ENCODE measurements around the gene SLC40A1. TPM values are rescaled to one million over a fixed set of nuclear protein-coding genes. Genes with fewer than 3 reads are reported as not detected.

SLC40A1 gene
- total RNA-seq, 2 experiments from 2014 or later: 7.4 to 8.2 TPM

GRCh38 chr2:189521699-189522434 is 58.7 kb downstream of the SLC40A1 start:
- H3K9me3 Mint-ChIP-seq: no peaks in the 10 kb centered on the region
- POLR2A ChIA-PET: no interaction called here
- CTCF ChIA-PET: no interaction called here

GRCh38 chr2:189519631-189520387 is 60.8 kb downstream of the SLC40A1 start:
- ChIA-PET CTCF (no interaction called here), POLR2A (no interaction called here)
- Histone ChIP-seq H3K36me3 (ENCODE audit: insufficient read depth, low read length) (no peaks in the 10 kb centered on the region), H3K9me3 (ENCODE audit: control insufficient read depth in 1 of 2, insufficient read depth in 1 of 2, low read length in 2 of 2) (no peaks in the 10 kb centered on the region), H3K4me3 (ENCODE audit: low read length) (no peak overlapping the region), H3K27me3 (ENCODE audit: control insufficient read depth in 1 of 2, insufficient read depth in 2 of 2, low read length in 2 of 2) (no peaks in the 10 kb centered on the region), H3K27ac (ENCODE audit: low read depth in 1 of 2, low read length in 2 of 2) (no peak overlapping the region), H3K4me1 (ENCODE audit: insufficient read depth, low read length) (no peaks in the 10 kb centered on the region)
- TF ChIP-seq CTCF (IDR thresholded peaks at IDR 0.05): no peak
- ATAC-seq (ENCODE audit: poor library complexity) (no peak), DNase-seq (no peak)
- Mint-ChIP-seq H3K36me3 (ENCODE audit: low read depth) (no peaks in the 10 kb centered on the region), H3K4me1 (ENCODE audit: low read depth) (no peaks in the 10 kb centered on the region), H3K27ac (no peak overlapping the region), H3K4me3 (no peak overlapping the region), H3K27me3 (no peaks in the 10 kb centered on the region), H3K9me3 (no peaks in the 10 kb centered on the region)
- intact Hi-C loops (cut with DNase I, micrococcal nuclease): no loop called here

More at GRCh38 chr2:189521699-189522434, 58.7 kb downstream of the SLC40A1 start:
- Histone ChIP-seq H3K27ac (ENCODE audit: low read depth in 1 of 2, low read length in 2 of 2) (no peak overlapping the region), H3K4me1 (ENCODE audit: insufficient read depth, low read length) (no peaks in the 10 kb centered on the region), H3K9me3 (ENCODE audit: control insufficient read depth in 1 of 2, insufficient read depth in 1 of 2, low read length in 2 of 2) (no peaks in the 10 kb centered on the region), H3K4me3 (ENCODE audit: low read length) (no peak overlapping the region), H3K27me3 (ENCODE audit: control insufficient read depth in 1 of 2, insufficient read depth in 2 of 2, low read length in 2 of 2) (no peaks in the 10 kb centered on the region), H3K36me3 (ENCODE audit: insufficient read depth, low read length) (no peaks in the 10 kb centered on the region)
- ATAC-seq (ENCODE audit: poor library complexity) (no peak), DNase-seq (no peak)
- Mint-ChIP-seq H3K36me3 (ENCODE audit: low read depth) (no peaks in the 10 kb centered on the region), H3K27ac (no peak overlapping the region), H3K4me1 (ENCODE audit: low read depth) (no peaks in the 10 kb centered on the region), H3K4me3 (no peak overlapping the region), H3K27me3 (no peaks in the 10 kb centered on the region)
- TF ChIP-seq CTCF (IDR thresholded peaks at IDR 0.05): no peak
- intact Hi-C loops (cut with DNase I, micrococcal nuclease): no loop called here

- DNase-seq (no peak), ATAC-seq (ENCODE audit: poor library complexity) (no peak)
- Mint-ChIP-seq H3K4me3 (no peak overlapping the region), H3K27me3 (peaks cover 7% of the 10 kb centered on the region), H3K9me3 (no peaks in the 10 kb centered on the region), H3K4me1 (ENCODE audit: low read depth) (no peaks in the 10 kb centered on the region), H3K36me3 (ENCODE audit: low read depth) (no peaks in the 10 kb centered on the region), H3K27ac (no peak overlapping the region)
- intact Hi-C loops (cut with DNase I, micrococcal nuclease): no loop called here
- CTCF ChIA-PET: no interaction called here
- Histone ChIP-seq H3K4me3 (ENCODE audit: low read length) (no peak overlapping the region), H3K36me3 (ENCODE audit: insufficient read depth, low read length) (no peaks in the 10 kb centered on the region), H3K27me3 (ENCODE audit: control insufficient read depth in 1 of 2, insufficient read depth in 2 of 2, low read length in 2 of 2) (no peaks in the 10 kb centered on the region), H3K4me1 (ENCODE audit: insufficient read depth, low read length) (no peaks in the 10 kb centered on the region), H3K27ac (ENCODE audit: low read depth in 1 of 2, low read length in 2 of 2) (no peak overlapping the region), H3K9me3 (ENCODE audit: control insufficient read depth in 1 of 2, insufficient read depth in 1 of 2, low read length in 2 of 2) (no peaks in the 10 kb centered on the region)
- POLR2A ChIA-PET: no interaction called here
- TF ChIP-seq CTCF (IDR thresholded peaks at IDR 0.05): no peak
Observed at GRCh38 chr2:189517847-189518535, 62.6 kb downstream of the SLC40A1 start.

All from CD4-positive, alpha-beta T cell (primary cell).